H9 (cell line): ENCODE data around the gene GNE. TPM values are rescaled to one million over a fixed set of nuclear protein-coding genes. Genes with fewer than 3 reads are reported as not detected.

Experiments
- DNase-seq: peaks from one replicate; pipeline ENCODE4 v3.0.0-alpha.2; 2017
- H2AFZ ChIP-seq: one replicate; pipeline ENCODE4 v1.6.1; 2013; ENCODE audit warnings: mild to moderate bottlenecking, low read length, control low read depth, moderate library complexity
- H2AK5ac ChIP-seq: 2 replicates; pipeline ENCODE4 v1.6.1; 2013; ENCODE audit warnings: low read length, control low read depth, mixed read lengths; ENCODE audit not compliant: insufficient read length
- H2BK120ac ChIP-seq: one replicate; pipeline ENCODE4 v1.6.1; 2013; ENCODE audit warnings: low read depth, mild to moderate bottlenecking, low read length, control low read depth, inconsistent platforms; ENCODE audit not compliant: poor library complexity, severe bottlenecking
- H2BK12ac ChIP-seq: 2 replicates; pipeline ENCODE4 v1.6.1; 2013; ENCODE audit warnings: low read length, control low read depth, mixed read lengths, low read depth; ENCODE audit not compliant: insufficient read length
- H2BK15ac ChIP-seq: 2 replicates; pipeline ENCODE4 v1.6.1; 2013; ENCODE audit warnings: low read depth, low read length, control low read depth
- H2BK20ac ChIP-seq: one replicate; pipeline ENCODE4 v1.6.1; 2013; ENCODE audit warnings: low read depth, mild to moderate bottlenecking, low read length, control low read depth, inconsistent platforms; ENCODE audit not compliant: poor library complexity, severe bottlenecking
- H2BK5ac ChIP-seq: 2 replicates; pipeline ENCODE4 v1.6.1; 2013; ENCODE audit warnings: low read length, control low read depth, mixed read lengths; ENCODE audit not compliant: insufficient read length
- H3K14ac ChIP-seq: 2 replicates; pipeline ENCODE4 v1.6.1; 2013; ENCODE audit warnings: low read length, control low read depth; ENCODE audit not compliant: insufficient read depth
- H3K18ac ChIP-seq: 2 replicates; pipeline ENCODE4 v1.6.1; 2013; ENCODE audit warnings: low read depth, mild to moderate bottlenecking, mixed read lengths, low read length, control low read depth; ENCODE audit not compliant: insufficient read length
- H3K23ac ChIP-seq: 2 replicates; pipeline ENCODE4 v1.6.1; 2013; ENCODE audit warnings: low read length, control low read depth, mixed read lengths, low read depth; ENCODE audit not compliant: insufficient read length
- H3K23me2 ChIP-seq: 2 replicates; pipeline ENCODE4 v1.6.1; 2013; ENCODE audit warnings: low read depth, mild to moderate bottlenecking, mixed read lengths, low read length, control low read depth; ENCODE audit not compliant: insufficient read length, poor library complexity, severe bottlenecking
- H3K27ac ChIP-seq: 2 replicates; pipeline ENCODE4 v1.5.1; 2013; ENCODE audit warnings: low read length, control low read depth, mixed read lengths, low read depth; ENCODE audit not compliant: insufficient read length
- H3K27me3 ChIP-seq: 2 replicates; pipeline ENCODE4 v1.6.1; 2013; ENCODE audit warnings: low read length, control low read depth, inconsistent platforms; ENCODE audit not compliant: insufficient read depth
- H3K4ac ChIP-seq: 2 replicates; pipeline ENCODE4 v1.6.1; 2013; ENCODE audit warnings: low read depth, mild to moderate bottlenecking, control low read depth, inconsistent platforms, low read length, moderate library complexity
- H3K4me1 ChIP-seq: 2 replicates; pipeline ENCODE4 v1.6.1; 2013; ENCODE audit warnings: low read length, control low read depth, inconsistent platforms; ENCODE audit not compliant: insufficient read depth
- H3K4me2 ChIP-seq: 2 replicates; pipeline ENCODE4 v1.6.1; 2013; ENCODE audit warnings: low read length, control low read depth, mixed read lengths; ENCODE audit not compliant: insufficient read length, insufficient read depth
- H3K56ac ChIP-seq: 2 replicates; pipeline ENCODE4 v1.6.1; 2013; ENCODE audit warnings: low read depth, mild to moderate bottlenecking, mixed read lengths, low read length, control low read depth; ENCODE audit not compliant: insufficient read length
- H3K79me1 ChIP-seq: 2 replicates; pipeline ENCODE4 v1.6.1; 2013; ENCODE audit warnings: low read depth, mild to moderate bottlenecking, moderate library complexity, low read length, control low read depth, inconsistent platforms; ENCODE audit not compliant: insufficient read depth, poor library complexity, severe bottlenecking
- H3K79me2 ChIP-seq: 2 replicates; pipeline ENCODE4 v1.6.1; 2013; ENCODE audit warnings: low read length, control low read depth, inconsistent platforms; ENCODE audit not compliant: insufficient read depth
- H3K9ac ChIP-seq: 2 replicates; pipeline ENCODE4 v1.6.1; 2013; ENCODE audit warnings: low read length, control low read depth, mixed read lengths; ENCODE audit not compliant: insufficient read length; ENCODE audit errors: extremely low read depth
- H3K9me3 ChIP-seq: one replicate; pipeline ENCODE4 v1.6.1; 2013; ENCODE audit warnings: low read depth, low read length, inconsistent platforms; ENCODE audit not compliant: control insufficient read depth
- H3T11ph ChIP-seq: one replicate; pipeline ENCODE4 v1.6.1; 2013; ENCODE audit warnings: mild to moderate bottlenecking, low read length, control low read depth, inconsistent platforms
- H4K20me1 ChIP-seq: one replicate; pipeline ENCODE4 v1.6.1; 2013; ENCODE audit not compliant: control insufficient read depth, insufficient read length, insufficient read depth
- H4K5ac ChIP-seq: 2 replicates; pipeline ENCODE4 v1.6.1; 2013; ENCODE audit warnings: low read depth, mild to moderate bottlenecking, mixed read lengths, low read length, control low read depth; ENCODE audit not compliant: insufficient read length
- H4K8ac ChIP-seq: replicated peaks from 2 replicates; pipeline ENCODE4 v1.6.1; 2013; ENCODE audit warnings: low read length, control low read depth, mixed read lengths, low read depth; ENCODE audit not compliant: insufficient read length
- H4K91ac ChIP-seq: 2 replicates; pipeline ENCODE4 v1.6.1; 2013; ENCODE audit warnings: low read depth, mild to moderate bottlenecking, moderate library complexity, mixed read lengths, low read length, control low read depth; ENCODE audit not compliant: insufficient read length
- H3K27ac Mint-ChIP-seq, 3 experiments: 2 replicates in 2 of 3; 3 replicates in 1 of 3; pipeline ENCODE4 v1.8.0; 2020 to 2021; ENCODE audit warnings: mixed read lengths in 3 of 3, mild to moderate bottlenecking in 1 of 3, moderate library complexity in 1 of 3
- H3K27me3 Mint-ChIP-seq: 2 replicates; pipeline ENCODE4 v1.8.0; 2021; ENCODE audit warnings: low read depth, mild to moderate bottlenecking, moderate library complexity, mixed read lengths
- H3K36me3 Mint-ChIP-seq, 3 experiments: 2 replicates in 2 of 3; 3 replicates in 1 of 3; pipeline ENCODE4 v1.8.0; 2020 to 2021; ENCODE audit warnings: low read depth in 3 of 3, mixed read lengths in 3 of 3; ENCODE audit not compliant: insufficient read depth in 1 of 3
- H3K4me1 Mint-ChIP-seq, 2 experiments: 2 replicates each; pipeline ENCODE4 v1.8.0; 2020; ENCODE audit warnings: mixed read lengths in 2 of 2
- H3K4me3 Mint-ChIP-seq, 2 experiments: 2 replicates in 1 of 2; 3 replicates in 1 of 2; pipeline ENCODE4 v1.8.0; 2020 to 2021; ENCODE audit warnings: mild to moderate bottlenecking in 2 of 2, mixed read lengths in 2 of 2, moderate library complexity in 1 of 2
- H3K9me3 Mint-ChIP-seq, 2 experiments: 2 replicates in 1 of 2; 3 replicates in 1 of 2; pipeline ENCODE4 v1.8.0; 2020; ENCODE audit warnings: mild to moderate bottlenecking in 2 of 2, mixed read lengths in 2 of 2, moderate library complexity in 1 of 2
- WGBS: extraction: QIAGEN DNeasy Blood & Tissue Kit; methylation state at CpG from one replicate; pipeline ENCODE4 v1.1.7; 2013; ENCODE audit warnings: missing lambda C conversion rate, low lambda C conversion rate, mixed read lengths; ENCODE audit not compliant: insufficient read length; ENCODE audit errors: extremely low coverage; 5-methylcytosine and 5-hydroxymethylcytosine counted together
- total RNA-seq: library from RNA; stranded (reverse); gene quantifications from 2 replicates; pipeline ENCODE4 v1.2.1, GENCODE V29; 2021
- TF ChIP-seq, protein P1 (sequence below): fragments of 200-600 bp; sonication (generic); conservative IDR thresholded peaks from 3 replicates; pipeline ENCODE4 v1.8.0; 2021; ENCODE audit warnings: antibody characterized with exemption, mild to moderate bottlenecking

GNE gene
- total RNA-seq, 1 experiment from 2014 or later: 6.3 TPM

- no peak overlapping the region for H2BK5ac ChIP-seq
- H3K18ac ChIP-seq: no peak overlapping the region
- no peak overlapping the region for H3K4ac ChIP-seq
- no peaks in the 10 kb centered on the region for H3K23me2 ChIP-seq
- no peak overlapping the region for H2BK15ac ChIP-seq
- H3K9me3 Mint-ChIP-seq: no peaks in the 10 kb centered on the region
- no peaks in the 10 kb centered on the region for H3K36me3 Mint-ChIP-seq
- no peak overlapping the region for H2AFZ ChIP-seq
- TF ChIP-seq, protein P1, sequence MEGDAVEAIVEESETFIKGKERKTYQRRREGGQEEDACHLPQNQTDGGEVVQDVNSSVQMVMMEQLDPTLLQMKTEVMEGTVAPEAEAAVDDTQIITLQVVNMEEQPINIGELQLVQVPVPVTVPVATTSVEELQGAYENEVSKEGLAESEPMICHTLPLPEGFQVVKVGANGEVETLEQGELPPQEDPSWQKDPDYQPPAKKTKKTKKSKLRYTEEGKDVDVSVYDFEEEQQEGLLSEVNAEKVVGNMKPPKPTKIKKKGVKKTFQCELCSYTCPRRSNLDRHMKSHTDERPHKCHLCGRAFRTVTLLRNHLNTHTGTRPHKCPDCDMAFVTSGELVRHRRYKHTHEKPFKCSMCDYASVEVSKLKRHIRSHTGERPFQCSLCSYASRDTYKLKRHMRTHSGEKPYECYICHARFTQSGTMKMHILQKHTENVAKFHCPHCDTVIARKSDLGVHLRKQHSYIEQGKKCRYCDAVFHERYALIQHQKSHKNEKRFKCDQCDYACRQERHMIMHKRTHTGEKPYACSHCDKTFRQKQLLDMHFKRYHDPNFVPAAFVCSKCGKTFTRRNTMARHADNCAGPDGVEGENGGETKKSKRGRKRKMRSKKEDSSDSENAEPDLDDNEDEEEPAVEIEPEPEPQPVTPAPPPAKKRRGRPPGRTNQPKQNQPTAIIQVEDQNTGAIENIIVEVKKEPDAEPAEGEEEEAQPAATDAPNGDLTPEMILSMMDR: no peak
- H3T11ph ChIP-seq: no peak overlapping the region
- H3K27ac Mint-ChIP-seq: no peak overlapping the region
- no peak overlapping the region for H3K14ac ChIP-seq
- H4K5ac ChIP-seq: no peak overlapping the region
- H3K56ac ChIP-seq: no peak overlapping the region
- no peak overlapping the region for H2BK20ac ChIP-seq
- no peak overlapping the region for H4K8ac ChIP-seq
- no peak overlapping the region for H3K4me3 Mint-ChIP-seq
- H3K27me3 ChIP-seq: no peaks in the 10 kb centered on the region
- no peak overlapping the region for H2BK12ac ChIP-seq
- H3K4me1 ChIP-seq: peaks cover 2% of the 10 kb centered on the region; the same call in 1 of the 2 replicates
- no peaks in the 10 kb centered on the region for H4K20me1 ChIP-seq
- H2BK120ac ChIP-seq: no peak overlapping the region
- H3K9me3 ChIP-seq: no peaks in the 10 kb centered on the region
- H3K23ac ChIP-seq: no peak overlapping the region
- no peak overlapping the region for H4K91ac ChIP-seq
- peaks cover 3 to 8% of the 10 kb centered on the region in 2 experiments for H3K4me1 Mint-ChIP-seq
- no peak overlapping the region for H3K4me2 ChIP-seq
- no CpG with 5 or more reads among the region's 2 CpGs for WGBS
- H3K27ac ChIP-seq: no peak overlapping the region
- no peaks in the 10 kb centered on the region for H3K79me2 ChIP-seq
- no peaks in the 10 kb centered on the region for H3K27me3 Mint-ChIP-seq
- no peak overlapping the region for H2AK5ac ChIP-seq
- DNase-seq: no peak
- H3K9ac ChIP-seq: no peak overlapping the region
- no peaks in the 10 kb centered on the region for H3K79me1 ChIP-seq
Measured at GRCh38 chr9:36278243-36278642, 20.0 kb upstream of the GNE start.
